Adrenal gland (tissue), 12 donors: Measurements from ENCODE around the gene BMERB1. TPM values are rescaled to one million over a fixed set of nuclear protein-coding genes. Genes with fewer than 3 reads are reported as not detected.
"Not testable (repeated sequence)": the region's sequence is repeated elsewhere in the genome, so short reads cannot be mapped to it uniquely, and the experiment has no call there.

Source experiments
- DNase-seq, 7 donors: peaks; one replicate each; pipeline ENCODE4 v3.0.0-alpha.2; 2019 to 2020
- H3K27ac ChIP-seq, 5 donors: fragments of 200-600 bp; sonication (generic) in 4 of 5; 1 replicate in 3 of 5; 2 replicates in 2 of 5; pipeline versions ENCODE4 v1.5.1 to v1.8.0; 2016 to 2020; ENCODE audit warnings: mild to moderate bottlenecking in 1 of 5
- H3K27me3 ChIP-seq: fragments of 200-600 bp; 2 replicates; pipeline ENCODE4 v1.8.0; 2021
- H3K36me3 ChIP-seq, 2 donors: fragments of 200-600 bp; replicated peaks in 1 of 2; 1 replicate in 1 of 2; 2 replicates in 1 of 2; pipeline versions ENCODE4 v1.5.1 to v1.8.0; 2018 to 2022
- H3K4me1 ChIP-seq, 2 donors: fragments of 200-600 bp; replicated peaks in 1 of 2; 1 replicate in 1 of 2; 2 replicates in 1 of 2; pipeline versions ENCODE4 v1.5.1 to v1.8.0; 2018 to 2021
- H3K4me3 ChIP-seq, 4 donors: fragments of 200-600 bp; sonication (generic) in 3 of 4; one replicate each; pipeline ENCODE4 v1.5.1; 2016 to 2018
- H3K9me3 ChIP-seq, 3 donors: fragments of 200-600 bp; sonication (generic) in 1 of 3; replicated peaks in 1 of 3; 1 replicate in 2 of 3; 2 replicates in 1 of 3; pipeline versions ENCODE4 v1.5.1 to v1.8.0; 2016 to 2021
- CTCF ChIP-seq, 6 experiments: fragments of 450-650 bp in 4 of 6; fragments of 200-600 bp in 2 of 6; sonication (generic) in 1 of 6; IDR thresholded peaks; 1 replicate in 5 of 6; 2 replicates in 1 of 6; pipeline versions ENCODE4 v1.5.1 to v1.8.0; 2016 to 2021; ENCODE audit warnings: antibody characterized with exemption in 6 of 6, mild to moderate bottlenecking in 2 of 6, moderate library complexity in 1 of 6
- POLR2A ChIP-seq, 2 donors: fragments of 450-650 bp; IDR thresholded peaks; one replicate each; pipeline ENCODE4 v1.6.1; 2017; ENCODE audit warnings: antibody characterized with exemption in 2 of 2, mild to moderate bottlenecking in 2 of 2, moderate library complexity in 1 of 2
- WGBS, 4 donors: extraction: QIAGEN DNeasy Blood & Tissue Kit in 2 of 4; methylation state at CpG; one replicate each; pipeline versions ENCODE4 v1.1.5 to v1.1.7; 2013 to 2017; 5-methylcytosine and 5-hydroxymethylcytosine counted together
- intact Hi-C, 2 donors: fragments of 100-400 bp; cut with DNase I; formaldehyde crosslinking; loops; one replicate each; pipeline versions ENCODE4 v1.14.1 to v1.15.0; 2022 to 2023
- polyA plus RNA-seq, 3 donors: library from polyadenylated mRNA; stranded (reverse); fragments of 200-250 nt in 2 of 3; fragments of 350-450 nt in 1 of 3; fragmentation: Illumina TruSeq in 1 of 3; extraction: RNeasy Lipid Tissue Mini Kit (QIAGEN cat#74804) in 1 of 3; gene quantifications; one replicate each; pipeline ENCODE4 v1.2.3, GENCODE V29; 2013 to 2014
- total RNA-seq, 9 donors: library from RNA; depleted of rRNA in 4 of 9; stranded (reverse); fragments of >200 nt in 4 of 9; fragments of 120-200 nt in 1 of 9; fragmentation: NEBNext Ultra II Directional in 1 of 9; extraction: Animal tissue kit (Norgen Biotek cat#: 25700) in 1 of 9; gene quantifications; one replicate each; pipeline versions ENCODE4 v1.1.0 to v1.2.4, GENCODE V29; 2013 to 2023
- donor health status: healthy with polysubstance abuse.
- donor health status: Bipolar disorder and iron deficiency.
- donor health status: DM: yes; HTN: yes; CAD: no.
- donor health status: DM: no; HTN: no; CAD: no.
- donor health status: DM: no; HTN: no; CAD: no.
- donor health status: DM: yes; HTN: yes; CAD: no.

The BMERB1 gene
- total and polyA plus RNA-seq, 12 donors: 9.8 to 56.0 (median 18.7) TPM

- intact Hi-C loops: loop anchor here in 1 of 2 donors (10.0 kb wide), 1 partner anchor 279 kb away; no protein-coding TSS in a partner anchor
- TF ChIP-seq CTCF (IDR thresholded peaks at IDR 0.05): no peak
- TF ChIP-seq POLR2A (IDR thresholded peaks at IDR 0.05): no peak
- Histone ChIP-seq H3K27me3 (no peaks in the 10 kb centered on the region), H3K9me3 (no peaks in the 10 kb centered on the region), H3K36me3 (no peaks in the 10 kb centered on the region), H3K27ac (no peak overlapping the region), H3K4me1 (peaks cover 0 to 7% of the 10 kb centered on the region in 2 donors), H3K4me3 (no peak overlapping the region)
- DNase-seq: no peak
- 70 to 82% (median 77%) methylated on average over 6 of the region's 6 CpGs for WGBS, 4 donors
Observed at GRCh38 chr16:15425861-15426260, 8.5 kb upstream of the BMERB1 start.

- TF ChIP-seq POLR2A (IDR thresholded peaks at IDR 0.05): no peak
- Histone ChIP-seq H3K36me3 (no peaks in the 10 kb centered on the region), H3K9me3 (no peaks in the 10 kb centered on the region), H3K4me1 (peaks cover 0 to 7% of the 10 kb centered on the region in 2 donors), H3K27ac (no peak overlapping the region), H3K4me3 (no peak overlapping the region), H3K27me3 (no peaks in the 10 kb centered on the region)
- intact Hi-C loops: loop anchor here in 1 of 2 donors (10.0 kb wide), 1 partner anchor 278 kb away; no protein-coding TSS in a partner anchor
- no peak for DNase-seq
- 75 to 87% (median 80%) methylated on average over 6 of the region's 6 CpGs for WGBS, 4 donors
Observed at GRCh38 chr16:15426796-15427195, 7.6 kb upstream of the BMERB1 start.

- Histone ChIP-seq H3K4me3 (no peak overlapping the region), H3K4me1 (peaks cover 0 to 7% of the 10 kb centered on the region in 2 donors), H3K27me3 (no peaks in the 10 kb centered on the region), H3K9me3 (no peaks in the 10 kb centered on the region), H3K27ac (peak overlapping the region in 2 of 5 donors; percentile 13 to 50), H3K36me3 (no peaks in the 10 kb centered on the region)
- intact Hi-C loops: loop anchor here in 1 of 2 donors (10.0 kb wide), 1 partner anchor 277 kb away; no protein-coding TSS in a partner anchor
- 0 to 13% (median 6%) methylated on average over 5 to 8 of the region's 8 CpGs for WGBS, 4 donors
- no peak for TF ChIP-seq POLR2A (IDR thresholded peaks at IDR 0.05)
- TF ChIP-seq CTCF (IDR thresholded peaks at IDR 0.05): peak; percentile 42 to 82 (median 70)
- peak; percentile 57 to 85 (median 75) for DNase-seq
Observed at GRCh38 chr16:15427648-15428239, 6.6 kb upstream of the BMERB1 start.

GRCh38 chr16:15430884-15431283, 3.5 kb upstream of the BMERB1 start:
- not testable (repeated sequence) for H3K36me3 ChIP-seq, H3K27ac ChIP-seq, H3K9me3 ChIP-seq, H3K4me3 ChIP-seq, DNase-seq, H3K27me3 ChIP-seq
- WGBS, 4 donors: 83 to 87% (median 84%) methylated on average over 11 of the region's 11 CpGs
- peaks cover 0 to 17% of the 10 kb centered on the region in 2 donors for H3K4me1 ChIP-seq
- intact Hi-C loops: loop anchor here in 1 of 2 donors (10.0 kb wide), 1 partner anchor 124 kb away; no protein-coding TSS in a partner anchor

- TF ChIP-seq POLR2A (IDR thresholded peaks at IDR 0.05) (no peak), CTCF (IDR thresholded peaks at IDR 0.05) (no peak)
- no peak for DNase-seq
- Histone ChIP-seq H3K36me3 (no peaks in the 10 kb centered on the region), H3K4me3 (peak overlapping the region in 1 of 4 donors; percentile 66), H3K9me3 (no peaks in the 10 kb centered on the region), H3K4me1 (peaks cover 0 to 10% of the 10 kb centered on the region in 2 donors), H3K27ac (no peak overlapping the region), H3K27me3 (no peaks in the 10 kb centered on the region)
- 28 to 47% (median 34%) methylated on average over 12 of the region's 12 CpGs for WGBS, 4 donors
- intact Hi-C loops: loop anchor here in 1 of 2 donors (10.0 kb wide), 1 partner anchor 121 kb away; no protein-coding TSS in a partner anchor
Observed at GRCh38 chr16:15434079-15434424, 336 bp upstream of the BMERB1 start.
